ENCODE data around the gene PHF8. TPM values are rescaled to one million over a fixed set of nuclear protein-coding genes. Genes with fewer than 3 reads are reported as not detected.

Gene PHF8
- total RNA-seq = 16.0 to 24.2 TPM (median 16.6 TPM) in 3 replicates
- long read RNA-seq, full-length matches to known transcripts = 1 of 7 reads
- long read RNA-seq, partial matches to known transcripts = 1 of 7 reads
- long read RNA-seq, other reads (novel, unspliced or antisense) = 5 of 7 reads

- H3K9me3 Mint-ChIP-seq (ENCODE audit: low read depth) = peaks cover 3% of the 10 kb centered on the region
- peak within 1 kb of the TSS; percentile 93 for H3K4me3 Mint-ChIP-seq (ENCODE audit: unreplicated experiment)
- H3K4me1 Mint-ChIP-seq (ENCODE audit: low read depth) = peaks cover 11% of the 10 kb centered on the region
- H3K27me3 Mint-ChIP-seq (ENCODE audit: low read depth) = no peaks in the 10 kb centered on the region
- TF ChIP-seq CTCF (IDR thresholded peaks at IDR 0.05) = peak; percentile 32
- H3K27ac Mint-ChIP-seq (ENCODE audit: unreplicated experiment) = peak within 1 kb of the TSS; percentile 100
- no peaks in the 10 kb centered on the region for H3K36me3 Mint-ChIP-seq (ENCODE audit: low read depth)
- DNase-seq (ENCODE audit: low spot score) = peak; percentile 95
Measured at GRCh38 chrX:54044126-54044876, at the start of gene PHF8. Gene PHF8 (minus strand): TSS chrX:54044473. CDS start chrX:54042728, 1,745 bp downstream.

- H3K36me3 Mint-ChIP-seq (ENCODE audit: low read depth) = peaks cover 1% of the 10 kb centered on the region
- H3K27ac Mint-ChIP-seq (ENCODE audit: unreplicated experiment) = peak overlapping the region; percentile 72
- DNase-seq (ENCODE audit: low spot score) = no peak
- no peak for TF ChIP-seq CTCF (IDR thresholded peaks at IDR 0.05)
- no peak overlapping the region for H3K4me3 Mint-ChIP-seq (ENCODE audit: unreplicated experiment)
- H3K4me1 Mint-ChIP-seq (ENCODE audit: low read depth) = peaks cover 12% of the 10 kb centered on the region
- H3K9me3 Mint-ChIP-seq (ENCODE audit: low read depth) = no peaks in the 10 kb centered on the region
- H3K27me3 Mint-ChIP-seq (ENCODE audit: low read depth) = no peaks in the 10 kb centered on the region
Measured at GRCh38 chrX:54093571-54093970, 49.3 kb upstream of the PHF8 start.

- peaks cover 12% of the 10 kb centered on the region for H3K4me1 Mint-ChIP-seq (ENCODE audit: low read depth)
- DNase-seq (ENCODE audit: low spot score) = no peak
- H3K4me3 Mint-ChIP-seq (ENCODE audit: unreplicated experiment) = no peak overlapping the region
- no peak for TF ChIP-seq CTCF (IDR thresholded peaks at IDR 0.05)
- no peaks in the 10 kb centered on the region for H3K27me3 Mint-ChIP-seq (ENCODE audit: low read depth)
- no peaks in the 10 kb centered on the region for H3K36me3 Mint-ChIP-seq (ENCODE audit: low read depth)
- peak overlapping the region; percentile 72 for H3K27ac Mint-ChIP-seq (ENCODE audit: unreplicated experiment)
- H3K9me3 Mint-ChIP-seq (ENCODE audit: low read depth) = no peaks in the 10 kb centered on the region
Measured at GRCh38 chrX:54093159-54093558, 48.9 kb upstream of the PHF8 start.

GRCh38 chrX:54090880-54091279 lies 46.6 kb upstream of the PHF8 start:
- TF ChIP-seq CTCF (IDR thresholded peaks at IDR 0.05) = no peak
- DNase-seq (ENCODE audit: low spot score) = no peak
- no peak overlapping the region for H3K4me3 Mint-ChIP-seq (ENCODE audit: unreplicated experiment)
- H3K9me3 Mint-ChIP-seq (ENCODE audit: low read depth) = no peaks in the 10 kb centered on the region
- H3K36me3 Mint-ChIP-seq (ENCODE audit: low read depth) = peaks cover 4% of the 10 kb centered on the region
- no peak overlapping the region for H3K27ac Mint-ChIP-seq (ENCODE audit: unreplicated experiment)
- no peaks in the 10 kb centered on the region for H3K27me3 Mint-ChIP-seq (ENCODE audit: low read depth)
- H3K4me1 Mint-ChIP-seq (ENCODE audit: low read depth) = peaks cover 12% of the 10 kb centered on the region

GRCh38 chrX:54089191-54089590 lies 44.9 kb upstream of the PHF8 start:
- H3K27ac Mint-ChIP-seq (ENCODE audit: unreplicated experiment) = no peak overlapping the region
- peaks cover 6% of the 10 kb centered on the region for H3K36me3 Mint-ChIP-seq (ENCODE audit: low read depth)
- H3K27me3 Mint-ChIP-seq (ENCODE audit: low read depth) = no peaks in the 10 kb centered on the region
- H3K9me3 Mint-ChIP-seq (ENCODE audit: low read depth) = no peaks in the 10 kb centered on the region
- no peak for TF ChIP-seq CTCF (IDR thresholded peaks at IDR 0.05)
- H3K4me1 Mint-ChIP-seq (ENCODE audit: low read depth) = peaks cover 12% of the 10 kb centered on the region
- no peak overlapping the region for H3K4me3 Mint-ChIP-seq (ENCODE audit: unreplicated experiment)
- no peak for DNase-seq (ENCODE audit: low spot score)
